GM12878 (cell line): Measurements from ENCODE around the gene MMP19. TPM values are rescaled to one million over a fixed set of nuclear protein-coding genes. Genes with fewer than 3 reads are reported as not detected.

Experiments used
- ATAC-seq: fragments of 200-7000 bp; cut with Tn5 transposase; 3 replicates; pipeline ENCODE4 v1.9.1; 2020; ENCODE audit warnings: mild to moderate bottlenecking, moderate library complexity
- BruUV-seq: library from RNA; stranded (reverse); fragments of 400-500 nt; replicated peaks from 2 replicates; lab custom pipeline; 2021; lab: Mats Ljungman, UMichigan
- CTCF ChIA-PET: fragments of 300-600 bp; sonication (Branson Sonifier 250); formaldehyde crosslinking; extraction: SDS; loops from one replicate; lab custom pipeline; 2021; ENCODE audit warnings: inconsistent platforms; lab: Yijun Ruan, JAX
- POLR2A ChIA-PET: fragments of 350-600 bp; formaldehyde crosslinking; extraction: SDS; loops from one replicate; lab custom pipeline; 2021; ENCODE audit warnings: inconsistent platforms; lab: Charles Lee
- RAD21 ChIA-PET: fragments of 300-600 bp; sonication (Branson Sonifier 250); formaldehyde crosslinking; loops from one replicate; lab custom pipeline; 2023; ENCODE audit warnings: antibody characterized with exemption; ENCODE audit not compliant: unreplicated experiment; lab: Charles Lee
- SMC1A ChIA-PET: fragments of 300-600 bp; sonication (Branson Sonifier 250); formaldehyde crosslinking; loops from one replicate; lab custom pipeline; 2023; ENCODE audit not compliant: unreplicated experiment, uncharacterized antibody; lab: Charles Lee
- DNase-seq: peaks from one replicate; pipeline ENCODE4 v3.0.0-alpha.2; 2011; ENCODE audit warnings: low read depth, low spot score
- FAIRE-seq: peaks from 3 replicates; lab custom pipeline; 2011; peaks lifted over from hg19 to GRCh38; lab: Jason Lieb, UNC
- H2AFZ ChIP-seq: 2 replicates; pipeline ENCODE4 v1.6.0; 2011; ENCODE audit warnings: low read depth, low read length, control low read depth; ENCODE audit not compliant: control insufficient read depth
- H3K27ac ChIP-seq: 2 replicates; pipeline ENCODE4 v1.5.1; 2011; ENCODE audit warnings: control low read depth; ENCODE audit not compliant: control insufficient read depth, insufficient read depth
- H3K27me3 ChIP-seq, 2 experiments: replicated peaks in 1 of 2; 2 replicates each; pipeline versions ENCODE4 v1.6.0 to v1.6.1; 2011; ENCODE audit warnings: low read length in 1 of 2; ENCODE audit not compliant: control insufficient read depth in 2 of 2, insufficient read depth in 2 of 2
- H3K36me3 ChIP-seq, 2 experiments: 2 replicates each; pipeline ENCODE4 v1.5.1; 2011; ENCODE audit warnings: low read length in 1 of 2; ENCODE audit not compliant: control insufficient read depth in 2 of 2, insufficient read depth in 2 of 2
- H3K4me1 ChIP-seq: 2 replicates; pipeline ENCODE4 v1.6.1; 2011; ENCODE audit warnings: mild to moderate bottlenecking, low read length, moderate library complexity, mixed read lengths; ENCODE audit not compliant: control insufficient read depth, insufficient read depth
- H3K4me2 ChIP-seq: 2 replicates; pipeline ENCODE4 v1.6.0; 2011; ENCODE audit warnings: control low read depth; ENCODE audit not compliant: control insufficient read depth, insufficient read depth
- H3K4me3 ChIP-seq: fragments of 200-600 bp; sonication (generic); 2 replicates; pipeline ENCODE4 v1.5.1; 2016
- H3K79me2 ChIP-seq: 2 replicates; pipeline ENCODE4 v1.6.0; 2011; ENCODE audit warnings: low read length; ENCODE audit not compliant: control insufficient read depth, insufficient read depth
- H3K9ac ChIP-seq: 2 replicates; pipeline ENCODE4 v1.8.0; 2011; ENCODE audit warnings: low read length, control low read depth, mixed read lengths; ENCODE audit not compliant: control insufficient read depth, insufficient read depth
- H3K9me3 ChIP-seq: replicated peaks from 3 replicates; pipeline ENCODE4 v1.5.1; 2011; ENCODE audit warnings: mild to moderate bottlenecking, low read length; ENCODE audit not compliant: control insufficient read depth, insufficient read depth
- H4K20me1 ChIP-seq: 2 replicates; pipeline ENCODE4 v1.6.0; 2011; ENCODE audit not compliant: control insufficient read depth, insufficient read depth
- BCLAF1 ChIP-seq: fragments of 450-650 bp; IDR thresholded peaks from 2 replicates; pipeline ENCODE4 v1.6.1; 2017; ENCODE audit warnings: antibody characterized with exemption, mild to moderate bottlenecking, moderate library complexity
- CTCF ChIP-seq, 3 experiments: IDR thresholded peaks in 2 of 3; conservative IDR thresholded peaks in 1 of 3; 2 replicates each; pipeline ENCODE4 v1.5.1; 2011; ENCODE audit warnings: low read depth in 3 of 3, low read length in 3 of 3, mild to moderate bottlenecking in 3 of 3, control low read depth in 2 of 3, moderate library complexity in 2 of 3, inconsistent platforms in 1 of 3, mixed read lengths in 1 of 3; ENCODE audit not compliant: control insufficient read depth in 2 of 3, insufficient read depth in 1 of 3; ENCODE audit errors: extremely low read depth in 1 of 3
- MTA2 ChIP-seq: fragments of 450-650 bp; IDR thresholded peaks from 2 replicates; pipeline ENCODE4 v1.6.1; 2016; ENCODE audit warnings: low read depth, mild to moderate bottlenecking, moderate library complexity
- NFYA ChIP-seq: IDR thresholded peaks from 2 replicates; pipeline ENCODE4 v1.6.1; 2011; ENCODE audit warnings: low read depth, mild to moderate bottlenecking, low read length, improper control_type of control experiment, borderline replicate concordance
- POLR2AphosphoS2 ChIP-seq: IDR thresholded peaks from 2 replicates; pipeline ENCODE4 v1.6.1; 2011; ENCODE audit warnings: low read depth, mild to moderate bottlenecking, low read length, improper control_type of control experiment, moderate library complexity
- TAF1 ChIP-seq: IDR thresholded peaks from 2 replicates; pipeline ENCODE4 v1.6.1; 2011; ENCODE audit warnings: mild to moderate bottlenecking, low read depth, low read length, borderline replicate concordance
- WRNIP1 ChIP-seq: IDR thresholded peaks from 2 replicates; pipeline ENCODE4 v1.6.1; 2011; ENCODE audit warnings: low read depth, low read length, improper control_type of control experiment, borderline replicate concordance
- ZZZ3 ChIP-seq: IDR thresholded peaks from 2 replicates; pipeline ENCODE4 v1.6.1; 2011; ENCODE audit warnings: low read depth; ENCODE audit not compliant: control insufficient read depth, insufficient read length
- WGBS: methylation state at CpG from one replicate; pipeline ENCODE4 v1.1.6; 2016; ENCODE audit warnings: low lambda C conversion rate; ENCODE audit not compliant: insufficient replicate concordance, insufficient coverage; ENCODE audit errors: missing lambda C conversion rate; 5-methylcytosine and 5-hydroxymethylcytosine counted together
- in situ Hi-C: fragments of 300-500 bp; cut with MboI; formaldehyde crosslinking; loops from 9 replicates; pipeline ENCODE4 v1.14.3; 2018; ENCODE audit warnings: mixed read lengths
- intact Hi-C: fragments of 100-400 bp; cut with micrococcal nuclease; formaldehyde crosslinking; loops from one replicate; pipeline ENCODE4 v1.14.2; 2022; ENCODE audit not compliant: unreplicated experiment
- polyA plus RNA-seq, 11 experiments: library from polyadenylated mRNA; depleted of rRNA in 4 of 11; unstranded in 6 of 11; stranded (reverse) in 5 of 11; fragments of >200 nt; fragmentation: Nextera tagmentation in 4 of 11; fragmentation: Illumina TruSeq in 1 of 11; extraction: Ambion mirVana in 4 of 11; extraction: Trizol in 1 of 11; gene quantifications; 1 replicate in 1 of 11; 2 replicates in 10 of 11; pipeline versions ENCODE4 v1.2.1 to v1.2.3, GENCODE V29; 2011 to 2016; ENCODE audit warnings: inconsistent platforms in 2 of 11, missing spikeins in 2 of 11, low read depth in 1 of 11
- total RNA-seq, 4 experiments: library from RNA; depleted of rRNA in 3 of 4; stranded (reverse); fragments of >200 nt in 3 of 4; fragmentation: Illumina TruSeq in 1 of 4; extraction: Trizol in 1 of 4; gene quantifications; 2 replicates each; pipeline versions ENCODE4 v1.2.1 to v1.2.3, GENCODE V29; 2013 to 2021

The MMP19 gene
- total and polyA plus RNA-seq, 10 of the 15 experiments (the other 5 are each of a cell fraction or from before 2014, with no cell fraction given) = 0.03 to 0.04 (median 0.04) TPM; not detected in 7

GRCh38 chr12:55823419-55823818 lies 19.3 kb downstream of the MMP19 start (continued):
- TF ChIP-seq WRNIP1 = no peak
- TF ChIP-seq BCLAF1 = no peak
- no peak for TF ChIP-seq NFYA
- no peak for TF ChIP-seq MTA2
- no peak for TF ChIP-seq ZZZ3
- no peak for TF ChIP-seq TAF1

GRCh38 chr12:55822228-55822627 lies 20.5 kb downstream of the MMP19 start:
- Histone ChIP-seq H3K9me3 (no peaks in the 10 kb centered on the region), H3K79me2 (peaks cover 37% of the 10 kb centered on the region), H3K4me1 (peaks cover 10% of the 10 kb centered on the region; the same call in 1 of the 2 replicates), H3K27ac (no peak overlapping the region), H2AFZ (no peak overlapping the region), H3K4me2 (no peak overlapping the region), H3K27me3 (no peaks in the 10 kb centered on the region), H3K4me3 (no peak overlapping the region), H4K20me1 (no peaks in the 10 kb centered on the region), H3K36me3 (peaks cover 5 to 25% of the 10 kb centered on the region in 2 experiments), H3K9ac (no peak overlapping the region)
- 85% methylated on average over 6 of the region's 6 CpGs for WGBS
- ChIA-PET CTCF (interaction anchor here (1.0 to 7.2 kb wide), 4 partner anchors 7 to 115 kb away, joined by 3 to 89 read pairs (median 4); partner anchors contain the start of gene DNAJC14), POLR2A (interaction anchor here (0.8 kb wide), 1 partner anchor 103 kb away, joined by 4 read pairs; no protein-coding TSS in a partner anchor), RAD21 (interaction anchor here (1.2 kb wide), 1 partner anchor 84 kb away, joined by 7 read pairs; no protein-coding TSS in a partner anchor), SMC1A (interaction anchor here (0.9 to 3.0 kb wide), 5 partner anchors 9 to 176 kb away, joined by 3 to 8 read pairs (median 4); no protein-coding TSS in a partner anchor)
- in situ Hi-C loops = no loop called here
- intact Hi-C loops = no loop called here
- no TSS peak for BruUV-seq
- TF ChIP-seq POLR2AphosphoS2 = no peak
- peak in 1 of 3 experiments; percentile 7; a peak in 1 of 6 replicates for TF ChIP-seq CTCF (IDR thresholded peaks at IDR 0.05 in 2 of 3, conservative IDR thresholded peaks at IDR 0.05 in 1 of 3; ENCODE audit: control insufficient read depth in 2 of 3, extremely low read depth in 1 of 3, insufficient read depth in 1 of 3, low read depth in 3 of 3, low read length in 3 of 3)
- DNase-seq (no peak), FAIRE-seq (no peak), ATAC-seq (no peak)
